Naive thymus-derived CD8-positive, alpha-beta T cell (primary cell): Measurements from ENCODE around the gene TCEANC2. TPM values are rescaled to one million over a fixed set of nuclear protein-coding genes. Genes with fewer than 3 reads are reported as not detected.

Experiments used
- ATAC-seq, 2 donors: fragments of 150-1000 bp; cut with Tn5 transposase in 1 of 2; sonication (Bioruptor Pico), chemical (Tn5 transposase) in 1 of 2; 1 replicate in 1 of 2; 2 replicates in 1 of 2; pipeline ENCODE4 v1.10.0; 2021; ENCODE audit warnings: mild to moderate bottlenecking in 2 of 2, moderate library complexity in 2 of 2
- POLR2A ChIA-PET: fragments of 350-600 bp; sonication (Branson Sonifier 250); formaldehyde crosslinking; loops from one replicate; lab custom pipeline; 2021; ENCODE audit warnings: antibody characterized with exemption; lab: Charles Lee
- DNase-seq, 10 donors: peaks; one replicate each; pipeline versions ENCODE4 v3.0.0 to v3.0.0-alpha.2; 2020 to 2022
- H3K27ac Mint-ChIP-seq, 10 donors: one replicate each; pipeline ENCODE4 v1.8.0; 2020 to 2022; ENCODE audit warnings: mild to moderate bottlenecking in 10 of 10, mixed read lengths in 10 of 10, moderate library complexity in 4 of 10, inconsistent platforms in 1 of 10
- H3K27me3 Mint-ChIP-seq, 5 donors: one replicate each; pipeline ENCODE4 v1.8.0; 2021 to 2022; ENCODE audit warnings: mixed read lengths in 5 of 5
- H3K36me3 Mint-ChIP-seq, 3 donors: one replicate each; pipeline ENCODE4 v1.8.0; 2020 to 2022; ENCODE audit warnings: mixed read lengths in 3 of 3, mild to moderate bottlenecking in 2 of 3, inconsistent platforms in 1 of 3
- H3K4me1 Mint-ChIP-seq, 4 donors: one replicate each; pipeline ENCODE4 v1.8.0; 2021 to 2022; ENCODE audit warnings: mixed read lengths in 4 of 4
- H3K4me3 Mint-ChIP-seq, 10 donors: one replicate each; pipeline ENCODE4 v1.8.0; 2020 to 2022; ENCODE audit warnings: mild to moderate bottlenecking in 10 of 10, mixed read lengths in 10 of 10, moderate library complexity in 6 of 10, inconsistent platforms in 1 of 10
- H3K9me3 Mint-ChIP-seq, 9 donors: one replicate each; pipeline ENCODE4 v1.8.0; 2020 to 2022; ENCODE audit warnings: mixed read lengths in 9 of 9, mild to moderate bottlenecking in 3 of 9, inconsistent platforms in 1 of 9, moderate library complexity in 1 of 9
- polyA plus RNA-seq, 3 donors: library from polyadenylated mRNA; unstranded; fragments of 300-500 nt; fragmentation: Illumina TruSeq; gene quantifications; one replicate each; pipeline ENCODE4 v1.2.3, GENCODE V29; 2021
- total RNA-seq, 8 experiments: library from RNA in 2 of 8; stranded (reverse) in 2 of 8; gene quantifications; one replicate each; pipeline ENCODE4 v1.2.3 and lab custom pipeline; 2021 to 2026

Gene TCEANC2
- total and polyA plus RNA-seq, 5 experiments from 2014 or later: 5.5 to 13.6 (median 7.2) TPM

DNA sequence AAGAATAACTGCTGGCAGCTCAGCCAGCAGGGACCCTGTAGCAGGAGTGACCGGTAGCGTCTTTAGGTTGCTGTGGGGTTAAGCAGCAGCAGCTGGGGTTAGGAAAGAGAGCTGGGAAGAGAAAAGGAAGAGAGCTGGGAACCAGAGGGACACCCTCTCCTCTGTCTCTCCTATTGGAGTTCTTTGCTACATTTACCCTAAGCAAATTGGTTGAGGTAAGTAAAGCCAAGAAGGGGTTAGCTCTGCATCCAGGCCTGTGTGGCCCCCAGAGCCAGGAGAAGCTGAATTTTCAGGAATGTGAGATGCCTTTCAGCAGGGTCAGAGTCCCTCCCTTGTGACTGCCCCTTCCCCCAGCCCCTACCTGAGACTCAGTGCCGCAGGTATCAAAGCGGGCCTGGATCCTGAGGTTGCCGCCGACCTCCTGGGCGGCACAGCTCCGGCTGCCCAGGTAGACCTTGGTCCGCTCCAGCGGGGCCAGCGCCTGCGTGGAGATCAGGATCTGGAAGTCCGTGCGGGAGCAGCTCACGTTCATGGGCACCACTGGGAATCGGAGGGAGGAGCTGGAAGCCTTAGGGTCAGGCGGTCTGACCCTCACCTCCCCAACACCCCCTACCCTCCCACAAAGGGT lies 83.0 kb downstream of the TCEANC2 start:
- peaks cover 0 to 4% (median 0%) of the 10 kb centered on the region in 4 donors for H3K4me1 Mint-ChIP-seq
- H3K27me3 Mint-ChIP-seq: no peaks in the 10 kb centered on the region
- no peak for ATAC-seq
- DNase-seq: no peak
- H3K9me3 Mint-ChIP-seq: no peaks in the 10 kb centered on the region
- POLR2A ChIA-PET: interaction anchor here (0.6 kb wide), 1 partner anchor 480 kb away, joined by 3 read pairs; no protein-coding TSS in a partner anchor
- peak overlapping the region in 1 of 10 donors; percentile 24 for H3K27ac Mint-ChIP-seq
- no peaks in the 10 kb centered on the region for H3K36me3 Mint-ChIP-seq
- H3K4me3 Mint-ChIP-seq: no peak overlapping the region

DNA sequence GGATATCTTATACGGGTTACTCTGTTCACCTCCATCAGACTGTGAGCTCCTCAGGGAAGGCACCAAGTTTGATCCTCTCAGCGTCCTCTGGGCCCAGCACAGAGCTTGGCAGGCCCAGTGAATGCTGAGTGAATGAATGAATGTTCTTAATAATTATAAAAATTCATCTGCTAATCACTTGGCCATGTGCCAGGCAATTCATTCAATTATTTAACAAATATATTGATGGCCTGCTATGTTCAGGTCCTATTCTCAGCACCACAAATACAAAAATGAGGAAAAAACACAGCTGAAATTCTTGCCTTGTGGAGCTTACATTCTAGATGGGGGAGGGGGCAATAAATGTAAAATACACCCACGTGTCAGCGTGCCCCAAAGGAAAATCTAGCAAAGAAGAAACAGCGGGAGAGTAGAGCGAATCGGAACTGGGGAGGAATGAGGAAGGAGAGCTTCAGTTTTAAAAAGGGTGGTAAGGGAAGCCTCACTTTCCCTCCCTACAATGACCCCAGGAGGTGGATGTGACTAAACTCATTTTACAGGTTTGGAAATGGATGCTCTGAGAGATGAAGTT lies 83.6 kb downstream of the TCEANC2 start:
- no peak for ATAC-seq
- POLR2A ChIA-PET: interaction anchor here (0.6 kb wide), 1 partner anchor 479 kb away, joined by 3 read pairs; no protein-coding TSS in a partner anchor
- no peak for DNase-seq
- peak overlapping the region in 1 of 10 donors; percentile 55 for H3K27ac Mint-ChIP-seq
- H3K27me3 Mint-ChIP-seq: no peaks in the 10 kb centered on the region
- H3K36me3 Mint-ChIP-seq: no peaks in the 10 kb centered on the region
- H3K4me1 Mint-ChIP-seq: peaks cover 0 to 4% (median 0%) of the 10 kb centered on the region in 4 donors
- no peaks in the 10 kb centered on the region for H3K9me3 Mint-ChIP-seq
- H3K4me3 Mint-ChIP-seq: no peak overlapping the region

DNA sequence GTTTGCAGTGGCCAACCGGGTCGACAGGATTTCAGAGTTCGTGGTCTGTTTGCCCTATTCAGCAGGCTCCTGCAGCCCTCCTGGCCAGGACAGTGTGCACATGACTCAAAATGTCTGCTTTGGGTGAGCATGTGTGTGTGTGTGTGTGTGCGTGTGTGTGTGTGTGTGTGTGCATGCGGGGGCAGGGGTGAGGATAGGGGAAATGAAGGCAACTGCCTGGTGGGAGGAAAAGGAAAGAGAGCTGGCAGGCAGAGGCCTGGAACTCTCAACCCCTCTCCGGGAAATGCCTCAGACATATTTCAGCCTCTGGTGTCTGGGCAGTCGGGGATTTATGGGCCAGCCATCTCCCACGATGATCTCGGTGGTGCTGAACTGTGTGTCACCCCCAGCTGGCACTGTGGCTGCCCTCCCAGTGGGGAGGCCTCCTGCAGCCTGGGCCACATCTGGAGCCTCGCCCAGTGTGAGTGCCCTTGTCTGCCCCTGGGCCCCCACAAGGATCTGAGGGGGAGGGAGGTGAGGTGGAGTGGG lies 84.2 kb downstream of the TCEANC2 start:
- Mint-ChIP-seq H3K4me3 (no peak overlapping the region), H3K27ac (no peak overlapping the region), H3K27me3 (no peaks in the 10 kb centered on the region), H3K9me3 (no peaks in the 10 kb centered on the region), H3K4me1 (peaks cover 0 to 4% (median 0%) of the 10 kb centered on the region in 4 donors), H3K36me3 (no peaks in the 10 kb centered on the region)
- DNase-seq (no peak), ATAC-seq (no peak)
- POLR2A ChIA-PET: no interaction called here

DNA sequence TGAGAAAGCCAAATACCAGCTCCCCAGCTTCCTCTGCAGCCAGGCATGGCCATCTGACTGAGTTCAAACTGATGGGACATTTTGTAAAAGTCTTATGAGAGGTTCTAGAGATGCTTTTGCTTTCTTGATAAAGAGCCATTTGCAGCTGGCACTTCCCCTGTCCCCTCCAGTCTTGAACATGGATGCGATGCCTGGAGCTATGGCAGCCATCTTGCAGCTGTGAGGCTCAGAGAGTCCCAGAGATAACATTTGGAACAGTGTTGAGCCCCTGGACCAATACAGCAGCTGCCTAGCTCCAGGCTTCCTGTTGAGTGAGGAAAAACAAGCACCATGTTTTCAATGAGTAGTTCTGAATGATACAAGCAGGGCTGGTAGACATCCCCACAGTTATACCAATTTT lies 85.6 kb downstream of the TCEANC2 start:
- Mint-ChIP-seq H3K4me1 (peaks cover 0 to 6% (median 0%) of the 10 kb centered on the region in 4 donors), H3K9me3 (no peaks in the 10 kb centered on the region), H3K36me3 (no peaks in the 10 kb centered on the region), H3K27me3 (peaks cover 0 to 2% (median 0%) of the 10 kb centered on the region in 5 donors), H3K4me3 (no peak overlapping the region), H3K27ac (peak overlapping the region in 1 of 10 donors; percentile 41)
- DNase-seq (no peak), ATAC-seq (no peak)
- POLR2A ChIA-PET: no interaction called here

DNA sequence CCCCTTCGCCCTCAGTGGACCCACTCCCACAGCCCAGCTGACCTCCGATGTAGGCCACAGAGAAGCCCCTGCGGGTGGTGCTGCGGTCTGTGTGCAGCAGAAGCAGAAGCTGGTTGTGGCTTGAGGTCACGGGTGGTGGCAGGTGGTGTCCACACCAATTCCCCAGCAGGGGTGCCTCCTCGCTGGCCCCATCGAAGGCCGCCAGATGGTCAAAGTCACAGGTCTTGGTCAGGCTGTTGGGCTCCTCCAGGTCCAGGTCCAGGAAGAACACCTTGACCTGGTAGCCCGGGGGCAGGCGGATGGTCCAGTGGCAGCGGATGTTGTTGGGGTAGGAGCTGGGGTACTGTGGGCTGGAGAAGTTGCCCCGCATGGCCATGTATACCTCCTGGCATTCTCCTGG lies 86.3 kb downstream of the TCEANC2 start:
- Mint-ChIP-seq H3K4me1 (peaks cover 0 to 6% (median 0%) of the 10 kb centered on the region in 4 donors), H3K9me3 (no peaks in the 10 kb centered on the region), H3K36me3 (no peaks in the 10 kb centered on the region), H3K27me3 (peaks cover 0 to 2% (median 0%) of the 10 kb centered on the region in 5 donors), H3K4me3 (no peak overlapping the region), H3K27ac (no peak overlapping the region)
- DNase-seq (no peak), ATAC-seq (no peak)
- POLR2A ChIA-PET: no interaction called here

DNA sequence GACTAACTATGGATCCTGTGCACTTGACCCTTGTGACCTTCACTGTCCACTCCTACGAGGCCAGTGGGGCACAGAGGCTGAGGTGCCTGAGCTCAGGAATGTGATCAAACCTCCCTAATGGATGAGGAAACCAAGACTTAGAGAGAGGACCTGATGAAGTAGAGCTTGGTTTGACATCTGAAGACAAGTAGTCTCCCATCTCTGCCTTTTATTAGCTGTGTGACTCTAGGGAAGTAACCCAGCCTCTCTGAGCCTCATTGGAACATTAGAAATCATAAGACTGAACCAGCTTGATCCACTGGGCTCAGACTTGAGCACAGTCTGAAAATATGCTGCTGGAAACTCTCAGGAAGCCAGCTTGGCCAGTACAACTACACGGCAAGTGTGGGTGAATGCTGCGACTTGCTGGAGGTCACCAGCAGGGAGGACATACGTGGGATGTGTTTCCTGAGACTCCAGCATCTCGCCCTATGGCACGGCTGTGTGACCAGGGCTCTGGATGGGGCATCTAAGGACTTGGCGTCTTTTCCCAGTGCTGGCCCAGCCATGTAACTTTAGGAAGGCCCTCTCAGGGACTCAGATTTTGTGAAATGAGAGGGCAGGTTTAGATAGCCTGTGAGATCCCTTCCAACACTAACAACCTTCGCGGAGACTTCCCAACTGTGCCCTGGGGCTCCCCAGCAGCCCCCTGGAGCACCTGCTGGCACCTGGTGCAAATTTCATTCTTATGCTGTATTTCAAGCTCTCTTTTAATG lies 88.9 kb downstream of the TCEANC2 start:
- POLR2A ChIA-PET: no interaction called here
- ATAC-seq (no peak), DNase-seq (no peak)
- Mint-ChIP-seq H3K27ac (no peak overlapping the region), H3K9me3 (no peaks in the 10 kb centered on the region), H3K4me3 (no peak overlapping the region), H3K27me3 (peaks cover 0 to 2% (median 0%) of the 10 kb centered on the region in 5 donors), H3K36me3 (no peaks in the 10 kb centered on the region), H3K4me1 (peaks cover 0 to 4% (median 0%) of the 10 kb centered on the region in 4 donors)

DNA sequence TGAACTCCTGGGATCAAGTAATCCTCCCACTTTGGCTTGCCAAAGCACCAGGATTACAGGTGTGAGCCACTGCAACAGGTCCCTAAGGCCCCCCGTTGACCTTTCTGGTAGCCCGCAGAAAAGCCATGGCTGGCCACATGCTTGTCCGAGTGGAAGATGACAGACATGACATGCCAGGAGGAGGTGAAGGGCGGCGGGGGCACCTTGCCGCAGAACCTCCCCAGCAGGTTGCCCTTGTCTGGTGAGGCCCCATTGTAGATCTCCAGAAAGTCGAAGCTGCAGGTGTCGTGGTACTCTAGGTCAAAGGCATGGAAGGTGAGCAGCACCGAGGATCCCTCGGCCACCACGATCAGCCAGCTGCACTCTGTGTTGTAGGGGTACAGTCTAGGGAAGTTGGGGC lies 91.0 kb downstream of the TCEANC2 start:
- Mint-ChIP-seq H3K36me3 (no peaks in the 10 kb centered on the region), H3K27me3 (peaks cover 0 to 2% (median 0%) of the 10 kb centered on the region in 5 donors), H3K4me1 (peaks cover 0 to 2% (median 0%) of the 10 kb centered on the region in 4 donors), H3K4me3 (no peak overlapping the region), H3K27ac (peak overlapping the region in 1 of 10 donors; percentile 14), H3K9me3 (no peaks in the 10 kb centered on the region)
- no peak for ATAC-seq
- no peak for DNase-seq
- POLR2A ChIA-PET: no interaction called here

DNA sequence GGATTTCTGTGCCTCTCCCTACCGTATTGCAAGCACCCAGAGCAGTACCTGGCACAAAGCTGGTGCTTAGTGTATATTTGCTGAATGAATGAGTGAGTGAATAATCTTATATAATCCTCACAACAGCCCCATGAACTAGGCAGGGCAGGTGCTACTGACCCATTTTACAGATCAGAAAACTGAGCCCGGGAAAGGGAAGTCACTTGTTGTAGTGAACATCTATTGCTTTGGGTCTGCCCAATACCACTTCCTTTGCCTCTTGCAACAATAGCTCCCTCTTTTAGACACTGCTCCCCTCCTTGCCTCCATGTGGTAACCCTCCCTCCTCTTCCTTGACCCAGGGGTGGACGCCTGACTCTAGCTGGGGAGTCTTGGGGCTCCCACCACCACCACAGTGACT lies 96.3 kb downstream of the TCEANC2 start:
- Mint-ChIP-seq H3K27me3 (no peaks in the 10 kb centered on the region), H3K9me3 (no peaks in the 10 kb centered on the region), H3K4me1 (no peaks in the 10 kb centered on the region), H3K27ac (peak overlapping the region in 1 of 10 donors; percentile 45), H3K36me3 (no peaks in the 10 kb centered on the region), H3K4me3 (no peak overlapping the region)
- POLR2A ChIA-PET: no interaction called here
- DNase-seq (no peak), ATAC-seq (no peak)

DNA sequence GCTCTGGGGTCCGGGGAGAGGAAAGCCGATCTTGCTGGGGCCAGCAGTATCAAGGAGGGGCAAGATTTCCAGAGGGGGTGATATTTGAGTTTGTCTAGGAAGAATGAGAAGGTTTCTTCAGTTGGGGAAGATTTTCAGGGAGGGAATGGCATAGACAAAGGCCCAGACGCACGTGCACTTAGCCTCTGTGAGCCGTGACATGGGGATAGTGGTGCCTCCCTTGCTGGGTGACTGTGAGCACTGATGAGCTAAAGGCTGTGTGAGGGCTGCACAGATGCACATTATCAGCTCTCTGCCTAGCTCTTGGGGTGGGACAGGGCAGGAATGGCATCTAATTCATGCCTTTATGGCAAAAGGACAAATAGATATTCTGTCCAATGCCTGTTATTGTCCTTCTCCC lies 97.6 kb downstream of the TCEANC2 start:
- POLR2A ChIA-PET: no interaction called here
- no peak for DNase-seq
- Mint-ChIP-seq H3K4me3 (no peak overlapping the region), H3K4me1 (no peaks in the 10 kb centered on the region), H3K27ac (peak overlapping the region in 1 of 10 donors; percentile 14), H3K9me3 (no peaks in the 10 kb centered on the region), H3K36me3 (no peaks in the 10 kb centered on the region), H3K27me3 (no peaks in the 10 kb centered on the region)
- no peak for ATAC-seq

DNA sequence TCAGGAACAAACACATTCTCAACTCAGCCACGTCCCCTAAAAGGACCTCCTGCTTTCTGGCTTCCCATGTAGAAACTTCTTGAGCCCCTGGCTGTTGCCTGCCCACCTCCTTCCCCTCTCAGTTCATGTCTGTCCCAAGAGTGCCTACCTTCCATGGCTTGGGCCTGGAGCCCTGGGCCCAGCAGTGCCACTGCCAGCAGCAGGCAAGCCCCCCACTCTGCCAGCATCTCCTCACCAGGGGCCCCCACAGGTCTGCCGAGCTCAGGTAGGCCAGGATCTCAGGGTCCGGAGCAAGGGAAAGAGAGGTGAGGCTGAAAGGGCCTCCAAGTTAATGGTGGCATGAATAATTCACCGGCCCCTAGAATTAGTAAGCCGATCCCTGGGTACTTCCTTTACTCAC lies 99.3 kb downstream of the TCEANC2 start, which contains the start of gene CDCP2:
Gene CDCP2 (minus strand): TSS at position 305 of the 400 bp plus-strand sequence. CDS start 78 bp downstream, at position 227.
- peaks cover 0 to 2% (median 0%) of the 10 kb centered on the region in 4 donors for H3K4me1 Mint-ChIP-seq
- ATAC-seq (no peak), DNase-seq (no peak)
- H3K27ac Mint-ChIP-seq: peak within 1 kb of the TSS in 1 of 10 donors; percentile 7
- no peak within 1 kb of the TSS for H3K4me3 Mint-ChIP-seq
- no peaks in the 10 kb centered on the region for H3K27me3 Mint-ChIP-seq
- POLR2A ChIA-PET: no interaction called here
- H3K9me3 Mint-ChIP-seq: no peaks in the 10 kb centered on the region
- no peaks in the 10 kb centered on the region for H3K36me3 Mint-ChIP-seq

DNA sequence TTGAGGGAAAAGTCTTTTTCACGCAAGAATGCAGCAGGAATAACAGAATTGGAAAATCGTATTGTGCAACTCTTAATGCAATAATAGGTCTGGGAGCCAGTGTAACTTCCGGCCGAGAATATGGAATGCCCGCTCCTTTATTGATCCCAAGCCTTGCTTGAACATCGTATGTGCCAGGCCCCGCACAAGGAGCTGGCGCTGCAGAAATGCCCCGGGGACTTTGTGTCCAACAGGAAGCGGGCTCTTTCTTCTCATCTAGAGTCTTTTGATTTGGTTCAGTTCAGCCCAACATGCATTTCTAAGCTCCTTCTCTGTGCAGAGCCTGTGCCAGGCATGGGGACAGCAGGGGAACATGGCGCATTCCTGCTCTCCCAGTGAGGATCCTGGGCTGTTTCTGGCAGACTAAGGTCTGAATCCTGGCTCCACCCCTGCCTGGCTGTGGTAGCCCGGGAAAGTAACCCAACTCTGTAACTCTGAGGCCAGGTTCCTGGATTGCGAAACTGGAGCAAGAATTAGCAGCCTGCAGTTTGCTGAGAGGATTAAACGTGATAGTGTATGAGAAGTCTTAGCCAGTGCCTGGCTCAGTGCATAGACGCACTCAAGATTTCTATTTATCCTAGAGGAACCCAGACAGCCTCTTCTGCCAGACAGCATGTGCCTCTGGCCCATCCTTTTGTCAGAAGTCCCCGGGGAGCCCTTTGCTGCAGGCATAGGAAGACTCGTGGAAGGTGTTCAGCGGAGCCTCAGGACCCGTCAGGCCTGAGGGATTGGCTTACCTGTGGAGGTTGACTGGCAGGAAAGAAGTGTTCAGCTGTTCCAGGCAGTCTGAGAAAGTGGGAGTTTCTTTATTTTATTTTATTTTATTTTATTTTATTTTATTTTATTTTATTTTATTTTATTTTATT lies 100.4 kb downstream of the TCEANC2 start:
- Mint-ChIP-seq H3K4me1 (peaks cover 0 to 2% (median 0%) of the 10 kb centered on the region in 4 donors), H3K27me3 (no peaks in the 10 kb centered on the region), H3K4me3 (no peak overlapping the region), H3K9me3 (no peaks in the 10 kb centered on the region), H3K36me3 (no peaks in the 10 kb centered on the region), H3K27ac (no peak overlapping the region)
- DNase-seq (no peak), ATAC-seq (no peak)
- POLR2A ChIA-PET: interaction anchor here (0.7 kb wide), 1 partner anchor 606 kb away, joined by 3 read pairs; no protein-coding TSS in a partner anchor
